GM12878 (cell line): Measurements from ENCODE around the gene TMEM41B. TPM values are rescaled to one million over a fixed set of nuclear protein-coding genes. Genes with fewer than 3 reads are reported as not detected.
A peak's percentile ranks its signal among the peaks of the same experiment; 100 is the strongest.

Experiments used
- ATAC-seq: fragments of 200-7000 bp; cut with Tn5 transposase; 3 replicates; pipeline ENCODE4 v1.9.1; 2020; ENCODE audit warnings: mild to moderate bottlenecking, moderate library complexity
- BruUV-seq: library from RNA; stranded (reverse); fragments of 400-500 nt; replicated peaks from 2 replicates; lab custom pipeline; 2021; lab: Mats Ljungman, UMichigan
- CTCF ChIA-PET: fragments of 300-600 bp; sonication (Branson Sonifier 250); formaldehyde crosslinking; extraction: SDS; loops from one replicate; lab custom pipeline; 2021; ENCODE audit warnings: inconsistent platforms; lab: Yijun Ruan, JAX
- POLR2A ChIA-PET: fragments of 350-600 bp; formaldehyde crosslinking; extraction: SDS; loops from one replicate; lab custom pipeline; 2021; ENCODE audit warnings: inconsistent platforms; lab: Charles Lee
- RAD21 ChIA-PET: fragments of 300-600 bp; sonication (Branson Sonifier 250); formaldehyde crosslinking; loops from one replicate; lab custom pipeline; 2023; ENCODE audit warnings: antibody characterized with exemption; ENCODE audit not compliant: unreplicated experiment; lab: Charles Lee
- SMC1A ChIA-PET: fragments of 300-600 bp; sonication (Branson Sonifier 250); formaldehyde crosslinking; loops from one replicate; lab custom pipeline; 2023; ENCODE audit not compliant: unreplicated experiment, uncharacterized antibody; lab: Charles Lee
- DNase-seq: peaks from one replicate; pipeline ENCODE4 v3.0.0-alpha.2; 2011; ENCODE audit warnings: low read depth, low spot score
- FAIRE-seq: peaks from 3 replicates; lab custom pipeline; 2011; peaks lifted over from hg19 to GRCh38; lab: Jason Lieb, UNC
- H2AFZ ChIP-seq: 2 replicates; pipeline ENCODE4 v1.6.0; 2011; ENCODE audit warnings: low read depth, low read length, control low read depth; ENCODE audit not compliant: control insufficient read depth
- H3K27ac ChIP-seq: 2 replicates; pipeline ENCODE4 v1.5.1; 2011; ENCODE audit warnings: control low read depth; ENCODE audit not compliant: control insufficient read depth, insufficient read depth
- H3K27me3 ChIP-seq, 2 experiments: replicated peaks in 1 of 2; 2 replicates each; pipeline versions ENCODE4 v1.6.0 to v1.6.1; 2011; ENCODE audit warnings: low read length in 1 of 2; ENCODE audit not compliant: control insufficient read depth in 2 of 2, insufficient read depth in 2 of 2
- H3K36me3 ChIP-seq, 2 experiments: 2 replicates each; pipeline ENCODE4 v1.5.1; 2011; ENCODE audit warnings: low read length in 1 of 2; ENCODE audit not compliant: control insufficient read depth in 2 of 2, insufficient read depth in 2 of 2
- H3K4me1 ChIP-seq: 2 replicates; pipeline ENCODE4 v1.6.1; 2011; ENCODE audit warnings: mild to moderate bottlenecking, low read length, moderate library complexity, mixed read lengths; ENCODE audit not compliant: control insufficient read depth, insufficient read depth
- H3K4me2 ChIP-seq: 2 replicates; pipeline ENCODE4 v1.6.0; 2011; ENCODE audit warnings: control low read depth; ENCODE audit not compliant: control insufficient read depth, insufficient read depth
- H3K4me3 ChIP-seq: fragments of 200-600 bp; sonication (generic); 2 replicates; pipeline ENCODE4 v1.5.1; 2016
- H3K79me2 ChIP-seq: 2 replicates; pipeline ENCODE4 v1.6.0; 2011; ENCODE audit warnings: low read length; ENCODE audit not compliant: control insufficient read depth, insufficient read depth
- H3K9ac ChIP-seq: 2 replicates; pipeline ENCODE4 v1.8.0; 2011; ENCODE audit warnings: low read length, control low read depth, mixed read lengths; ENCODE audit not compliant: control insufficient read depth, insufficient read depth
- H3K9me3 ChIP-seq: replicated peaks from 3 replicates; pipeline ENCODE4 v1.5.1; 2011; ENCODE audit warnings: mild to moderate bottlenecking, low read length; ENCODE audit not compliant: control insufficient read depth, insufficient read depth
- H4K20me1 ChIP-seq: 2 replicates; pipeline ENCODE4 v1.6.0; 2011; ENCODE audit not compliant: control insufficient read depth, insufficient read depth
- BACH1 ChIP-seq: fragments of 450-650 bp; IDR thresholded peaks from 2 replicates; pipeline ENCODE4 v1.6.1; 2017; ENCODE audit warnings: mild to moderate bottlenecking, borderline replicate concordance
- BMI1 ChIP-seq: fragments of 450-650 bp; IDR thresholded peaks from 2 replicates; pipeline ENCODE4 v1.6.1; 2016; ENCODE audit warnings: mild to moderate bottlenecking, moderate library complexity, borderline replicate concordance
- BRCA1 ChIP-seq: IDR thresholded peaks from 2 replicates; pipeline ENCODE4 v1.6.1; 2011; ENCODE audit warnings: low read depth, low read length, improper control_type of control experiment
- CEBPB ChIP-seq, 2 experiments: fragments of 150-350 bp in 1 of 2; IDR thresholded peaks; 2 replicates each; pipeline ENCODE4 v1.6.1; 2012 to 2014; ENCODE audit warnings: low read depth in 2 of 2, low read length in 2 of 2, borderline replicate concordance in 1 of 2, inconsistent platforms in 1 of 2
- CTCF ChIP-seq, 3 experiments: IDR thresholded peaks in 2 of 3; conservative IDR thresholded peaks in 1 of 3; 2 replicates each; pipeline ENCODE4 v1.5.1; 2011; ENCODE audit warnings: low read depth in 3 of 3, low read length in 3 of 3, mild to moderate bottlenecking in 3 of 3, control low read depth in 2 of 3, moderate library complexity in 2 of 3, inconsistent platforms in 1 of 3, mixed read lengths in 1 of 3; ENCODE audit not compliant: control insufficient read depth in 2 of 3, insufficient read depth in 1 of 3; ENCODE audit errors: extremely low read depth in 1 of 3
- EED ChIP-seq: sonication (generic); IDR thresholded peaks from 2 replicates; pipeline ENCODE4 v1.6.1; 2016; ENCODE audit warnings: antibody characterized with exemption, low read depth
- FOXK2 ChIP-seq: fragments of 450-650 bp; IDR thresholded peaks from 2 replicates; pipeline ENCODE4 v1.6.1; 2017; ENCODE audit warnings: mild to moderate bottlenecking, moderate library complexity
- FOXM1 ChIP-seq: IDR thresholded peaks from 2 replicates; pipeline ENCODE4 v1.6.1; 2012; ENCODE audit warnings: low read depth, mild to moderate bottlenecking, inconsistent platforms, low read length, moderate library complexity
- HDGF ChIP-seq: fragments of 450-650 bp; IDR thresholded peaks from 2 replicates; pipeline ENCODE4 v1.6.1; 2016; ENCODE audit warnings: antibody characterized with exemption
- LARP7 ChIP-seq: fragments of 450-650 bp; IDR thresholded peaks from 2 replicates; pipeline ENCODE4 v1.6.1; 2017; ENCODE audit warnings: mild to moderate bottlenecking
- MEF2A ChIP-seq: IDR thresholded peaks from 2 replicates; pipeline ENCODE4 v1.6.1; 2011; ENCODE audit warnings: low read depth, mild to moderate bottlenecking, low read length, moderate library complexity; ENCODE audit not compliant: insufficient read depth
- NR2C1 ChIP-seq: fragments of 450-650 bp; IDR thresholded peaks from 2 replicates; pipeline ENCODE4 v1.6.1; 2017; ENCODE audit warnings: antibody characterized with exemption, mild to moderate bottlenecking, moderate library complexity
- PAX8 ChIP-seq: fragments of 450-650 bp; IDR thresholded peaks from 2 replicates; pipeline ENCODE4 v1.6.1; 2017; ENCODE audit warnings: mild to moderate bottlenecking, moderate library complexity
- PKNOX1 ChIP-seq: fragments of 450-650 bp; IDR thresholded peaks from 2 replicates; pipeline ENCODE4 v1.6.1; 2016; ENCODE audit warnings: mild to moderate bottlenecking
- SMAD5 ChIP-seq: IDR thresholded peaks from 2 replicates; pipeline ENCODE4 v1.6.1; 2016; ENCODE audit warnings: antibody characterized with exemption, low read depth
- SMC3 ChIP-seq: IDR thresholded peaks from 2 replicates; pipeline ENCODE4 v1.6.1; 2011; ENCODE audit warnings: low read length, improper control_type of control experiment, borderline replicate concordance
- STAT3 ChIP-seq: IDR thresholded peaks from 2 replicates; pipeline ENCODE4 v1.6.1; 2011; ENCODE audit warnings: low read depth, low read length, improper control_type of control experiment
- SUZ12 ChIP-seq: fragments of 200-600 bp; sonication (generic); IDR thresholded peaks from one replicate; pipeline ENCODE4 v1.6.1; 2018; ENCODE audit warnings: antibody characterized with exemption, mild to moderate bottlenecking; ENCODE audit not compliant: unreplicated experiment
- TCF3 ChIP-seq: IDR thresholded peaks from 2 replicates; pipeline ENCODE4 v1.6.1; 2012; ENCODE audit warnings: low read depth, mild to moderate bottlenecking, low read length, borderline replicate concordance; ENCODE audit not compliant: insufficient read depth
- WRNIP1 ChIP-seq: IDR thresholded peaks from 2 replicates; pipeline ENCODE4 v1.6.1; 2011; ENCODE audit warnings: low read depth, low read length, improper control_type of control experiment, borderline replicate concordance
- WGBS: methylation state at CpG from one replicate; pipeline ENCODE4 v1.1.6; 2016; ENCODE audit warnings: low lambda C conversion rate; ENCODE audit not compliant: insufficient replicate concordance, insufficient coverage; ENCODE audit errors: missing lambda C conversion rate; 5-methylcytosine and 5-hydroxymethylcytosine counted together
- in situ Hi-C: fragments of 300-500 bp; cut with MboI; formaldehyde crosslinking; loops from 9 replicates; pipeline ENCODE4 v1.14.3; 2018; ENCODE audit warnings: mixed read lengths
- intact Hi-C: fragments of 100-400 bp; cut with micrococcal nuclease; formaldehyde crosslinking; loops from one replicate; pipeline ENCODE4 v1.14.2; 2022; ENCODE audit not compliant: unreplicated experiment
- polyA plus RNA-seq, 11 experiments: library from polyadenylated mRNA; depleted of rRNA in 4 of 11; unstranded in 6 of 11; stranded (reverse) in 5 of 11; fragments of >200 nt; fragmentation: Nextera tagmentation in 4 of 11; fragmentation: Illumina TruSeq in 1 of 11; extraction: Ambion mirVana in 4 of 11; extraction: Trizol in 1 of 11; gene quantifications; 1 replicate in 1 of 11; 2 replicates in 10 of 11; pipeline versions ENCODE4 v1.2.1 to v1.2.3, GENCODE V29; 2011 to 2016; ENCODE audit warnings: inconsistent platforms in 2 of 11, missing spikeins in 2 of 11, low read depth in 1 of 11
- total RNA-seq, 4 experiments: library from RNA; depleted of rRNA in 3 of 4; stranded (reverse); fragments of >200 nt in 3 of 4; fragmentation: Illumina TruSeq in 1 of 4; extraction: Trizol in 1 of 4; gene quantifications; 2 replicates each; pipeline versions ENCODE4 v1.2.1 to v1.2.3, GENCODE V29; 2013 to 2021

The TMEM41B gene
- total and polyA plus RNA-seq, 10 of the 15 experiments (the other 5 are each of a cell fraction or from before 2014, with no cell fraction given), result 8.0 to 31.0 (median 20.5) TPM

GRCh38 chr11:9265211-9266131 is 48.9 kb downstream of the TMEM41B start, which contains the start of gene DENND5A:
Gene DENND5A (minus strand): TSS chr11:9265350. CDS start chr11:9265069, 281 bp downstream.
- FAIRE-seq, result no peak
- POLR2A ChIA-PET, result interaction anchor here (0.6 to 1.4 kb wide), 9 partner anchors 8 to 146 kb away, joined by 3 to 8 read pairs (median 4); no protein-coding TSS in a partner anchor
- peak within 1 kb of the TSS; percentile 56 for H3K27ac ChIP-seq
- TF ChIP-seq NR2C1 (no peak), MEF2A (no peak), BMI1 (no peak), STAT3 (no peak), SMC3 (no peak), FOXM1 (no peak), SUZ12 (no peak), BACH1 (no peak), EED (peak; percentile 56; the same call in 1 of the 2 replicates), PKNOX1 (no peak), LARP7 (0 out of 2 replicates have a peak, but pooled peaks have one; percentile 49), WRNIP1 (no peak), HDGF (no peak), PAX8 (no peak), FOXK2 (no peak), SMAD5 (no peak), BRCA1 (no peak), CEBPB (IDR thresholded peaks at IDR 0.05; ENCODE audit: borderline replicate concordance in 1 of 2, low read depth in 2 of 2, low read length in 2 of 2) (no peak), CTCF (IDR thresholded peaks at IDR 0.05 in 2 of 3, conservative IDR thresholded peaks at IDR 0.05 in 1 of 3; ENCODE audit: control insufficient read depth in 2 of 3, extremely low read depth in 1 of 3, insufficient read depth in 1 of 3, low read depth in 3 of 3, low read length in 3 of 3) (no peak; a peak in 1 of 6 replicates), TCF3 (0 out of 2 replicates have a peak, but pooled peaks have one; percentile 6)

More at GRCh38 chr11:9265211-9266131, 48.9 kb downstream of the TMEM41B start, which contains the start of gene DENND5A:
- ChIA-PET RAD21 (interaction anchor here (0.7 to 1.5 kb wide), 5 partner anchors 15 to 98 kb away, joined by 3 to 7 read pairs (median 3); no protein-coding TSS in a partner anchor), SMC1A (interaction anchor here (0.8 to 2.0 kb wide), 7 partner anchors 12 to 241 kb away, joined by 3 to 6 read pairs (median 3); no protein-coding TSS in a partner anchor), CTCF (interaction anchor here (1.0 to 1.4 kb wide), 3 partner anchors 49 to 250 kb away, joined by 3 to 4 read pairs (median 3); no protein-coding TSS in a partner anchor)
- Histone ChIP-seq H4K20me1 (no peaks in the 10 kb centered on the region), H3K4me2 (peak within 1 kb of the TSS; percentile 93), H3K9ac (peak within 1 kb of the TSS; percentile 78), H3K9me3 (no peaks in the 10 kb centered on the region), H3K79me2 (peaks cover 28% of the 10 kb centered on the region), H3K4me1 (peaks cover 4% of the 10 kb centered on the region), H3K4me3 (peak within 1 kb of the TSS; percentile 83), H2AFZ (peak within 1 kb of the TSS; percentile 82), H3K36me3 (no peaks in the 10 kb centered on the region; a peak in 1 of 4 replicates), H3K27me3 (0 out of 4 replicates have a peak, but pooled peaks cover 0 to 4% of the 10 kb centered on the region in 2 experiments)
- intact Hi-C loops, result loop anchor here (2.0 kb wide), 1 partner anchor 49 kb away; the partner anchor contains the start of gene TMEM41B
- DNase-seq (no peak), ATAC-seq (peak; percentile 63)
- BruUV-seq, result no TSS peak
- WGBS, result 15% methylated on average over 50 of the region's 63 CpGs
- in situ Hi-C loops, result no loop called here
